Fibroblast of lung (primary cell): Measurements from ENCODE around the gene CFLAR. TPM values are rescaled to one million over a fixed set of nuclear protein-coding genes. Genes with fewer than 3 reads are reported as not detected.

Experiments used
- DNase-seq, 2 donors: peaks; one replicate each; pipeline versions ENCODE4 v3.0.0 to v3.0.0-alpha.2; 2010; ENCODE audit warnings: low read depth in 2 of 2
- H2AFZ ChIP-seq: 2 replicates; pipeline ENCODE4 v1.5.1; 2012; ENCODE audit warnings: low read length, control low read depth, inconsistent platforms
- H3K27ac ChIP-seq: 2 replicates; pipeline ENCODE4 v1.5.1; 2011; ENCODE audit warnings: low read length, control low read depth; ENCODE audit not compliant: insufficient read depth
- H3K27me3 ChIP-seq: 2 replicates; pipeline ENCODE4 v1.5.1; 2011; ENCODE audit warnings: mild to moderate bottlenecking, low read length; ENCODE audit not compliant: control insufficient read depth, insufficient read depth
- H3K36me3 ChIP-seq: 2 replicates; pipeline ENCODE4 v1.5.1; 2011; ENCODE audit warnings: low read length; ENCODE audit not compliant: control insufficient read depth, insufficient read depth
- H3K4me1 ChIP-seq: 2 replicates; pipeline ENCODE4 v1.5.1; 2011; ENCODE audit warnings: low read length; ENCODE audit not compliant: control insufficient read depth, insufficient read depth; ENCODE audit errors: extremely low read depth
- H3K4me2 ChIP-seq: 2 replicates; pipeline ENCODE4 v1.5.1; 2011; ENCODE audit warnings: low read length, control low read depth; ENCODE audit not compliant: insufficient read depth; ENCODE audit errors: extremely low read depth
- H3K4me3 ChIP-seq, 4 experiments: fragments of 200-600 bp in 1 of 4; sonication (generic) in 1 of 4; replicated peaks in 1 of 4; 2 replicates each; pipeline ENCODE4 v1.5.1; 2011 to 2016; ENCODE audit warnings: low read length in 4 of 4, low read depth in 3 of 4, mild to moderate bottlenecking in 3 of 4, control low read depth in 2 of 4, inconsistent platforms in 1 of 4, mixed read lengths in 1 of 4; ENCODE audit not compliant: insufficient read depth in 1 of 4; ENCODE audit errors: control extremely low read depth in 1 of 4
- H3K79me2 ChIP-seq: 2 replicates; pipeline ENCODE4 v1.5.1; 2012; ENCODE audit warnings: mild to moderate bottlenecking, low read length, inconsistent platforms; ENCODE audit not compliant: control insufficient read depth, insufficient read depth
- H3K9ac ChIP-seq: 2 replicates; pipeline ENCODE4 v1.5.1; 2011; ENCODE audit warnings: mild to moderate bottlenecking, low read length, control low read depth; ENCODE audit not compliant: insufficient read depth
- H3K9me3 ChIP-seq: 2 replicates; pipeline ENCODE4 v1.5.1; 2012; ENCODE audit warnings: low read depth, low read length; ENCODE audit not compliant: control insufficient read depth, insufficient read depth
- H4K20me1 ChIP-seq: 2 replicates; pipeline ENCODE4 v1.5.1; 2011; ENCODE audit warnings: low read length; ENCODE audit not compliant: control insufficient read depth, insufficient read depth; ENCODE audit errors: extremely low read depth
- CTCF ChIP-seq, 2 donors: IDR thresholded peaks in 1 of 2; conservative IDR thresholded peaks in 1 of 2; 1 replicate in 1 of 2; 2 replicates in 1 of 2; pipeline ENCODE4 v1.5.1; 2011 to 2012; ENCODE audit warnings: low read length in 2 of 2, control low read depth in 1 of 2, inconsistent platforms in 1 of 2, low read depth in 1 of 2, mild to moderate bottlenecking in 1 of 2
- EZH2 ChIP-seq: IDR thresholded peaks from 2 replicates; pipeline ENCODE4 v1.5.1; 2012; ENCODE audit warnings: low read length, control low read depth, mild to moderate bottlenecking; ENCODE audit errors: missing control alignments
- polyA plus RNA-seq, 2 donors: library from polyadenylated mRNA; depleted of rRNA in 1 of 2; stranded (reverse) in 1 of 2; unstranded in 1 of 2; fragments of >200 nt; gene quantifications; 2 replicates each; pipeline ENCODE4 v1.2.1, GENCODE V29; 2011 to 2012; ENCODE audit warnings: missing spikeins in 1 of 2
- total RNA-seq: library from RNA; depleted of rRNA; stranded (reverse); fragments of >200 nt; gene quantifications from 2 replicates; pipeline ENCODE4 v1.2.1, GENCODE V29; 2014

Gene CFLAR
- total and polyA plus RNA-seq, 2 donors (not counting 1 experiment from before 2014, with no cell fraction given): 39.3 to 80.4 TPM

GRCh38 chr2:201186982-201187381 lies 71.0 kb downstream of the CFLAR start:
- DNase-seq: no peak
- no peak overlapping the region for H3K4me3 ChIP-seq
- no peaks in the 10 kb centered on the region for H3K36me3 ChIP-seq
- H2AFZ ChIP-seq: no peak overlapping the region
- no peak overlapping the region for H3K4me2 ChIP-seq
- no peaks in the 10 kb centered on the region for H3K27me3 ChIP-seq
- TF ChIP-seq EZH2 (no peak), CTCF (conservative IDR thresholded peaks at IDR 0.05 in 1 of 2, IDR thresholded peaks at IDR 0.05 in 1 of 2; ENCODE audit: low read depth in 1 of 2, low read length in 2 of 2) (no peak)
- no peaks in the 10 kb centered on the region for H3K79me2 ChIP-seq
- H3K27ac ChIP-seq: no peak overlapping the region
- no peak overlapping the region for H3K9ac ChIP-seq
- no peaks in the 10 kb centered on the region for H3K9me3 ChIP-seq
- no peaks in the 10 kb centered on the region for H4K20me1 ChIP-seq
- H3K4me1 ChIP-seq: no peaks in the 10 kb centered on the region

DNA sequence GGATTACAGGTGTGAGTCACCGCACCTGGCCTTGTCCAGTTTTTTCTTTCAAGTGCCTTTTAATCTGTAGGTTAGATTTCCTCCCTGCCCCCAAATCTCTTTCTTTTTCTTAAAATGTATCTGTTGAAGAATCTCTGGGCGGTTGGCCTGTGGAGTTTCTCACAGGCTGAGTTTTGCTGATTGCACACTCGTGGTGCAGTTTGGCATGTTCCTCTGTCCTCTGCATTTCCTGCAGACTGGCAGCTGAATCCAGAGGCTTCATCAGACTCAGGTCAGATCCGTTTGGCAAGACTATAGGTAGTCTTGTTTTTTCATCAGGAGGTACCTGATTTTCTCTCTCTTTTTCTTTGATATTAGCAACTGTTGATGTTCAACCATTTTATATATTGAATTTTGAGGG lies 72.5 kb downstream of the CFLAR start:
- H4K20me1 ChIP-seq: no peaks in the 10 kb centered on the region
- H3K9me3 ChIP-seq: no peaks in the 10 kb centered on the region
- H3K27ac ChIP-seq: no peak overlapping the region
- no peak overlapping the region for H2AFZ ChIP-seq
- H3K27me3 ChIP-seq: no peaks in the 10 kb centered on the region
- TF ChIP-seq CTCF (conservative IDR thresholded peaks at IDR 0.05 in 1 of 2, IDR thresholded peaks at IDR 0.05 in 1 of 2; ENCODE audit: low read depth in 1 of 2, low read length in 2 of 2) (no peak), EZH2 (no peak)
- no peak overlapping the region for H3K9ac ChIP-seq
- no peaks in the 10 kb centered on the region for H3K36me3 ChIP-seq
- no peaks in the 10 kb centered on the region for H3K4me1 ChIP-seq
- H3K4me3 ChIP-seq: no peak overlapping the region
- H3K79me2 ChIP-seq: no peaks in the 10 kb centered on the region
- no peak for DNase-seq
- no peak overlapping the region for H3K4me2 ChIP-seq

- Histone ChIP-seq H2AFZ (no peak overlapping the region), H3K4me1 (no peaks in the 10 kb centered on the region), H3K27ac (no peak overlapping the region), H3K79me2 (no peaks in the 10 kb centered on the region), H3K9ac (no peak overlapping the region), H3K4me3 (no peak overlapping the region), H3K4me2 (no peak overlapping the region), H3K9me3 (no peaks in the 10 kb centered on the region), H3K36me3 (no peaks in the 10 kb centered on the region), H3K27me3 (no peaks in the 10 kb centered on the region), H4K20me1 (no peaks in the 10 kb centered on the region)
- DNase-seq: no peak
- no peak for TF ChIP-seq EZH2
- no peak for TF ChIP-seq CTCF (conservative IDR thresholded peaks at IDR 0.05 in 1 of 2, IDR thresholded peaks at IDR 0.05 in 1 of 2; ENCODE audit: low read depth in 1 of 2, low read length in 2 of 2)
Measured at GRCh38 chr2:201191132-201191875, 75.3 kb downstream of the CFLAR start.
